Activated CD4-positive, alpha-beta T cell treated with anti-CD3 and anti-CD28 coated beads, Interleukin-2, amount 50 U/mL, for 16 hours (primary cell): ENCODE results near the gene CADM2.
"Not testable (repeated sequence)": the region's sequence is repeated elsewhere in the genome, so short reads cannot be mapped to it uniquely, and the experiment has no call there.

Experiments
- DNase-seq: peaks from one replicate; pipeline ENCODE4 v3.0.0-alpha.2; 2020

CADM2 gene

DNA sequence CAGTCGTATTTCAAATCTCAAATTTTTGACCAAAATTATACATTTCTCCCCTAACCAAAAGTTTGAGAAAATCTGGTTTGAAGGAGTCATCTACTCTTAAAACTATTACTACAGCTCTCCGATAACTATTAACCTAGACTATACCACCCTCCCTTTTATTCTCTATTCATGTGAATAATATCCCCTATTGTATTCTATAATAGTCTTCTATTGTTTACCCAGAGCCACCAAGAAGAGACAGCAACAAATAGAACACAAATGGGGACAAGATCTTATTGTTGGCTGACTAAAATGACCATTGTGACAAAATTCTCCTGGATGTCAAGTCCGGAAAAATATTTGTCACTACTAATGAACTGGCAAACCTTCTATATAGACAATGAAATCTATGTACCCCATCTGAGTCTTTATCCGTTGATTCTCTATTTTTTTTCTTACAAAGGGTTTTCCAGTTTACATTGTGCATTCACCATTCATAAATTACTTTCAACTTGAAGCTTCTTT lies 618.0 kb downstream of the CADM2 start:
- DNase-seq = no peak

DNA sequence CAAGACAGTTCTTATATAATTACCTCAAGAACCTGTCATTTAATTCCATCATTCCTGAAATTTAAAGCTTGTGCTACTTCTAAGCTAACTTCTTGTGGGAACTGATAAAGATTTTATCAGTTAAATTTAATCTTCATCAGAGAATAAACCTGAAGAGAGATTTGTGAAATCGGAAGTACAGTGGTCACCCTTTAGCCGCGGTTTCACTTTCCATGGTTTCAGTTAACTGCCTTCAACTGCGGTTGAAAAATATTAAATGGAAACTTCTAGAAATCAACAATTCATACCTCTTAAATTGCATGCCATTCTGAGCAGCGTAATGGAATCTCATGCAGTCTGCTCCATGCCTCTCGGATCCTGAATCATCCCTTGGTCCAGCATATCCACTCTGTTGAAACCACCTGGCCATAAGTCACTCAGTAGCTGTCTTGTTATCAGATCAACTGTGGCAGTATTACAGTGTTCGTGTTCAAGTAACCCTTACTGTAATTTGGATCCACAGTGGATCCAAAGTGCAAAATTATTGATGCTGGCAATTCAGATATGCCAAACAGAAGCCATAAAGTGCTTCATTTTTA lies 626.1 kb downstream of the CADM2 start:
- no peak for DNase-seq

DNA sequence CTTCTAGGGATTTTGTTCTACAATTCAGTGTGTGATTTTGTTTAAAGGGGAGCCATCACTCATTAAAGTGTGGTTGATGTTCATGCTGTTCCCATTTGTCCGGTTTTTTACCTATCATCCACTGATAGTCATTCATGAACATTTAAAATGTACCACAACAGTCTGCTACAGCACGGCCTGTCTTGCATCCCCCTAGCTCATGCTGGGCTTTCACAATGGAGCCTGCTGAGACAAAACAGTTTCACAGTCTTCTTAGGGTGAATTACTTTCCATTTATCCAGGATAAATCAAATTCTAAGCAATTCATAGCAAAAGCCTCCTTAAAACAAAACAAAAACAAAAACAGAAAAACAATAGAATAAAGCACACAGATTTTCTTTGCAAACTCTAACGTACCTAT lies 627.2 kb downstream of the CADM2 start:
- DNase-seq = no peak

DNA sequence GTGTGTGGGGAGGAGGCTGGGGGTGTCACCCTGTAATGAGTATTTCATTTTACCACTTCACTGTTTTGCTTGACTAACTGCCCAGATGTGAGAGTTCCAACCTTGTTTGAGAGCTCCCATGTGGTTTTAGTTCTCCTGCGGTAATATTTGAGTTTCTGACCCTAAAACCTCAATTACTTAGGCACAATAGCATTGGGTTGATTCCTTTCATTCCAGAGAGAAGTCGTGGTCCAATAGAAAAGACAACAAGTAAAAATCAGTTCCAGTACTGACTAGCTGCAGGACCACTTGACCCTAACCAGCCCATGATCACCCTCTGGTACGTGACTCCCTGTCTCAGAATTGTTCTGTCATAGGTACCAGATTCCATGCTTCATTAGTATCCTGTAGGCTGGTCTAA lies 630.4 kb downstream of the CADM2 start:
- no peak for DNase-seq

DNA sequence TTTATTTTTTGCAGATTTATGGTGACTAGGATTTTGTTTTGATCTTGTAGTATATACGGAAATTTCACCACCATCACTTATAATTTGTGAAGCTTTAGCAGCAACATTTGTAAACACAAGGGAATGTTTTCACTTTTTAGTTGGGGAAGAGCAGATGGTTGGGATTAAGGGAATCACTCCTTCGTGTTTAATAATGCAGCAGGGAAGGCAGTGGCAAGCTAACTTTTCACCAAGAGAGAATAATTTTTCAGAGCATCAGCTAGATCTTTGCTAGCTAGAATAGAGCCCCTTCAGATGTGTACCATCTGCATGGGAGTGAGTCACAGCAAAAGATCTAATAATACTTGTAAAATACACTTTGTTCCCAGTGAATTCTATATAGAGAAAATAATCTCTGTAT lies 632.7 kb downstream of the CADM2 start:
- DNase-seq = no peak

DNA sequence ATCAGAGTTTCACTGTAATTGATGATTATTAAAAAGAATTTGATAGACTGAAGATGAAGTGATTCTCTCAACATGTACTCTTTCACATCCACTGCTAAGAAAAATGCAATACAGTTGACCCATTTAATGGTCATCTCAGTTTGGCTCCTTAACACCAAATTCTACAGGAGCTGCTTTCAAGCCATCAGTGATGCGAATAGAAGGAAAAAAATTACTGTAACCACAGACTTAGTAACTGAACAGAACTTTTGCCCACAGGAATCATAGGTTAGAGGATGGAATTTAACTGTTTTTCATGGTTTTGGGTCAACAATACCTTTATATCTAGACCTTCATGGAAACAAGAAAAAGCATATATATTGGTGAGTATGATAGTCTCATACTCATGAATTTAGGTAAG lies 633.5 kb downstream of the CADM2 start:
- DNase-seq = no peak

DNA sequence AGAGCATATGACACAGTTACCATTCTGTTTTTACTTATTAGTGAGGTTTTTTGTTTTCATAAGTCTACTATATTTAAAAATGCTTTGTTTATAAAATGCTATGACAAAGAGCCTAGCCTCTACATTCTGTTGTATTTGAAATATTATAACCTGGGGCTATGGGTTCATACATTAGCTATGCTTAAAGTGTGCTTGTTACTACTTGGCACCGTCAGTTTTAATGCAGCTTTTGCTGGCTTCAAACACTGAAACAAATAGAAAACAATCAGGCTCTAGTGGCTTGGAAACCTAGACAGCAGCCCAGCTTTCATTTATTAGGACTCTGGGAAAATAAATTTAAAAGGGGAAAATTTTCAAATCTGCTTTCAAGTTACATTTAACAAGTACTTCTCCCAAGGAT lies 635.9 kb downstream of the CADM2 start:
- DNase-seq = no peak

DNA sequence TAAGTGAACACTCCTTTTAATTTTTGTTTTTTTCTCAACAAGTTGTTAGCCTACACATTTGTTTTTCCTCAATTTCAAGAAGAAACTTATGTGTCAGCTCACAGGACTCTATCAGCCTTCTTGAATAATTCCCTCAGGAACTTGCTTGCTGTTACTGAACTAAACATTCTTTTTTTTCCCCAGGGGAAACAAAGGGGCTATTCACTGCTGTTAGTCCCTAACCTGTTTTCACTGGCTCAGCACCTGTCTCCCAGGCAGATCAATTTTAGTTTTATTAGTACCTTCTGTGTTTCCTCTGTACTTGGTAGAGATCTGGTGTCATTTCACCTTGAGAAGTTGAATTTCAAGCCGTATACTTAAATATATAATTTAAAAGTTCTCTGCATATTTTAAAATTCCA lies 644.6 kb downstream of the CADM2 start:
- no peak for DNase-seq

DNA sequence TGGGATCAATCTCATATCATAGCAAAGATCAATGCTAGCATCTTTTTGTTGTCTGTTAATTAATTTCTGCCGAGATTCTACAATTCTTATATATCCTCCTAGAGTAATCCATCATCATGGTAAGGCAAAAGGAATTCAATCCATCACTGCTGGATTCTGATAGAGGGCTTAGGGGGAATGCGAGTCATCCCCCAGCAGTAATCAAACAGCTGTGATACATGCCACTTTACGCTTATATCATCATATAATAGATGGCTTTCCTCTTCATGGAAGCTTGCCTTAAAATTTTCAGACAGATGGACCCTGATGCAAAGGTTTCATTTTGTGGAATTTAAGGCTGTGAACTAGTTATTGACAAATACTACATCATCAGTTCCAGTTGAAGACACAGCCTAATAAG lies 645.9 kb downstream of the CADM2 start:
- no peak for DNase-seq

DNA sequence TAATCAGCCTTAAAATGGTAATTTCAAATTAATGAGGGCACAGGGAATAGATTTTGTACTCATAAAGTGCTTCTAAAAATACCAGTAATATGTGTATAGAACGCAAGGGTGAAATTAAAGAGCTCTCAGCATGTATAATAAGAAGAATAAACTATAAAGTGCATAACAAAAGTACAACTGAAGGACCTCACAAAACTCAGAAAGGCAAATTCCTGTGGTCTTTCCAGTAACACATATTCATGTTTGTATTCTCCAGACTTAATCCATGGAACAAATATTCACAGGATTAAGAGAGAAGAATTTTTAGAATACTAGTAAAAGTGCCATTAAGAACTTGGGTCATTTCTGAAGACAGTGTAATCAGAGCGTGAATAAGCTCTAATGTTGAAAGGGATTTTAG lies 646.3 kb downstream of the CADM2 start:
- DNase-seq = no peak

DNA sequence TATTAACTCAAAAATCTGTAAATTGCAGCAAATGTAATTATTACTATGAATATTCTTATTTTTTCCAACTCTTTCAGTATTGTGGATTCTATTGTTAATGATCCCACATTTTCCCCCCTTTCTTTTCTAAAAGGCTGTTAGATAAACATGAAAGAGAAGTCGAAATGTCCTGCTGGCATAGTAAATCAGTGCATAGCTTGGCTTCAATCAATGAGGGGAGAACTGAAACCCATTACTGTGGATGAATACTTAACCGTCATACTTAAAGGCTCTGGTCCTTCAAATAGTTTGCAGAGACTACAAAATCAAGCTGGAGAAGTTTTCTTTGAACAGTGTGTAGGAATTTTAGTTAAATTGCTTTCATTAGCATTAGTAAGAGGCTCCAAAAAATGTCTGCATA lies 667.9 kb downstream of the CADM2 start:
- no peak for DNase-seq

DNA sequence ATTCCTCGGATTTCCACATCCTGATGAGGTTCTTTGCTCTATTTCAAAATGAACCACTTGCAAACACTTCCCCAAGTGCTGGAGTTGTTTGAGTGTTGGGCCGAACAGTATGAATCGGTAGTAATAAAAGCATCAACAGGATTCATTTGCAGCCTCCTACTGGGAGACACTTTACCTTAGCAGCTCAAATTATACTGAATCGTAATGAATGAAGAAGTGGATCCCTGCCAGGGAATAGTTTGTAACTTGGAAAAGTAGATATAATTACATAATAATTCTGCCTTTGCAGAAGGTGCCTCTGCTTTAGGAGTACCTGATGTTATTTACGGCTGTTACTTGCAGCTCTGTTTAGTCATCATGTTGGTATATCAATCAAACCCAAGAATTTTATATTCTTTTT lies 669.1 kb downstream of the CADM2 start:
- no peak for DNase-seq

DNA sequence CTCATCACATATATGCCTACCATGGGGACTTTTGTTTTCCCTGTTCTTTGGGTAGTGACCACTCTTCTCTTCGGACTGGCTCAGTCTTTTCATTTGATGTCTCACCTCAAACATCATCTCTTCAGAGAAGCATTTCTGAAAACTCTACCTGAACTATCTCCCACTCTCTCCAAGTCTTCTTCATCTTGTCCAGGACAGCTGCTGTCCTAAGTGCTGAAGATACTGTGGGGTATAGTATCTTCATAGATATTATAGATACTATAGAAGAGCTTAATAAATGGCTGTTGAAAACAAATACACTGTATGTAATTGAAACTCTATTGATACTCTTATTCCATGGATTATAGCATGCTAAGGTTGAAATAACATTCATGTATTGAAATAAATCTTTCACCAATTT lies 672.3 kb downstream of the CADM2 start:
- DNase-seq = no peak

DNA sequence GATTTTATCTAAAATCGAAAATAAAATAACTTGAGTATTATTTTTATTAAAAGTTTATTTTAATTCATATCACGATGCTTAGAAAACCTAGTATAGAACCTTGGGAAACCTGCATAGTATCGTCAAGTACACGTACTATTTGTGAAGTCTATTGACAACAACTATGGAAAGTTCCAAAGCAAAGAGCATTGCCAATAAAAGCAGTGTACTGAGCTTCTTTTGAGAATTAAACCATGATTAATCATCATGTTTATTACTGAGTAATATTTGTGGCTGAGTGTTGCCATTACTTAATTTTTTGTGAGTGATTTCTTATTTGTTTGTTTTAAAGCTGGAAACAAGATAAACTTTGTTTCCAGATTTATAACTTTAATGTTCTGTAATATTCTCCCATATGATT lies 674.1 kb downstream of the CADM2 start:
- DNase-seq = no peak

DNA sequence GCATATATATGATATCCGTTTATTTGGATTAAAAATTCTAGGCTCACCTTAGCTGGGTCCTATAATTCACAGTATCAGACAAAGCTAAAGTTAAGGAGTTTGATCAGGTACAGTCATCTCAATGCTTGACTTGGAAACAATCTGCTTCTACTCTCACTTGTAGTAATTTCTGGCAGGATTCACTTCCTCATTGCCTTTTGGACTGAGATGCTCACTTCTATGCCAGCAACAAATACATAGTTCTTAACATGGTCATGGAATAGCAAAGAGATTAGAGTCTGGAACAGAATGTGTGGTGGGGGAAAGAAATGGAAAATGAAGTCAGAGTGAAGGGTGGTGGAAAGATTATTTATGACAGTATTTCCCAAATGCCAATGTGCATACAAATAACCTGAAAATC lies 693.6 kb downstream of the CADM2 start:
- DNase-seq = no peak

DNA sequence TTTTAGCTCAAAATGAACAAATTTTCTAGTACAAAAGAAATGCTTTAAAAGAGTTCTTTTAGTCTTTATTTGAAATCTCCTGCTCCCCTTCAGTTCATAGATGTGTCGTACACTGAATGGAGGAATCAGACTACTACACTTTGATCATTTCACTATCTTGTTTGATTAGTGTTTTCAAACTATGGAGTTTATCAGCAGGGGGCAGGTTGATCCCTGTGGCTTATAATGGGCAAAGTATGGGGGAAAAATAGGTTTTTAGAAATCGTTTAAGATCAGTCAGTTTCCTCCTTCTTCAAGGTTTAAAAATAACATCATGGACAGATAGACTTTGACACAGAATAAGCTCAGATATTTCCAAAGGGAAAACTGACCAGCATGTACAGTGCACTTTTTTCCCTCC lies 701.7 kb downstream of the CADM2 start:
- DNase-seq = no peak

DNA sequence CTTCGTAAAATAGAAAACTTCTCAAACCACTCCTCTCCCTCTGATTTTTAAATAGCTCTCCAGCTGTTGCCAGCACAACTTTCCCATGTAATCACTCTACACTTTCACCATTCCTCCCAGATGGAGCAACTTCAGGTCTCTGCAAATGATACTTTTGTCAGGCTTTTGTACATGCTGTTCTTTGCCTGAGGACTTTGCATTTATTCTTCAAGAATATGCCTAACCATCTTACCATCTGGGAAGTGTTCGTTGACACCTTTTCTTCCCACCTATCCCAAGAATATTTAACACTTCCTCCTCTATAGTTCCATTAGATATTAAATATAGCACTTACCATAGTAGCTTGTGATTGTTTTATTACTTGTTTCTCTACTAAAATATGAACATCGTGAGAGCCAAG lies 703.7 kb downstream of the CADM2 start:
- DNase-seq = no peak

DNA sequence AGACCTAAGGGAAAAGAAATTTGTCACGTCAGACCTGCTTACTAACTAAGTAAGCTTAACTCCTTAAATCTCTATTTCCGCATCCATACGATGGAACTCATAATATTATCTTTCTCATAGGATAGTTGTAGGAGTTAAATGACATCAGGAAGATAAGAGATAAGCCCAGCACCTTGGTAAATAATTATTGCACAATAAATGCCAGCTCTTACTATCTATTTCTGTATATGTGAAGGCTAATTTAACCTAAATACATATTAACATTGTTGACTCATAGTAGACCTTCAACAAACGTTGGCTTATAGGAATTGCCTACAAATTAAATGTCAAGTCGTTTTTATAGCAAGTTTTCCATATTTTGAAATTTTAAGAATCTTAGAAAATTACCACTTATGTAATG lies 709.0 kb downstream of the CADM2 start:
- no peak for DNase-seq

DNA sequence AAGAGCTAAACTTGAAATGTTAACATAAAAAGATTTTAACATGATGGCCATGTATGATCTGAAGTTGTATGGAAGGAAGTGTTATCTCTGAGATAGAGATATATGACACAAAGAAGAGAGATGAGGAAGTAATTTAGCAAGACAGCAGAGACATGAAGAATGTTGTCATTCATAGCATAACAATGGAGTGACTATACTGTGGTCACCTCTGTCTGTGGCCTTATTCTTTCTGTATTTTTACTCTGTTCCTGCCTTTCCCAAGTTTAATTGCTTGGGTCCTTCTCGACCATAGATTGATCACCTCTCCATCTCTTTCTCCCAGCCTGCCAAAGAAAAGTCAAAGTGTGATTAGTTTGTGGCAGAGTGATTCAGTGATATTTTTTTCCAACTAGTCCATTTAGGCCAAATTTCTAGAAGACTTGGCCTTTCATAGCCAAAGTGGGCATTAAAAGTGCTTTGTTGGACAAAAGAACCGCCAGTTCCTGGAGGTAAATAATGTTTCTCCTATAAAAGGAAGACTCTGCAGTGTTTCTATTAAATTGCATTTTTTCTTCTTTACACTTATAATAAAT lies 711.9 kb downstream of the CADM2 start:
- no peak for DNase-seq

DNA sequence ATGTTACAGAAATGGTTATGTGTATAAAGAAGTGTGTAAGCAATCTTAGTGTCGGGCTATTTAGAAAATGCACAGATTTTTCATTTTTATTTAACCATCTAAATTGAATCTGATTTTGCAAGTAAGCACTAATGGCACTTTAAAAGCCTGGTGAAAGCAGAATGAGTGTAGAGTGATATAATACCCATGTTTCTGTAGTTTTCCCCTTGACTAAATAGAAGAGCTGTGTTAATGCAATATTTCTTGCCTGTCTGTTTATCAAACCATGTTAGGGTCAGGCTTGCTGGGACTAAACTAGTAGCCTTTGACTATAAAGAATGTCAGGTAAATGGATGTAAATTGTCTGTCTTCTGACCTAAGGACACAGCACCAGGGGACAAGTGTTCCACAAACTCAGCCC lies 714.0 kb downstream of the CADM2 start:
- DNase-seq = no peak

DNA sequence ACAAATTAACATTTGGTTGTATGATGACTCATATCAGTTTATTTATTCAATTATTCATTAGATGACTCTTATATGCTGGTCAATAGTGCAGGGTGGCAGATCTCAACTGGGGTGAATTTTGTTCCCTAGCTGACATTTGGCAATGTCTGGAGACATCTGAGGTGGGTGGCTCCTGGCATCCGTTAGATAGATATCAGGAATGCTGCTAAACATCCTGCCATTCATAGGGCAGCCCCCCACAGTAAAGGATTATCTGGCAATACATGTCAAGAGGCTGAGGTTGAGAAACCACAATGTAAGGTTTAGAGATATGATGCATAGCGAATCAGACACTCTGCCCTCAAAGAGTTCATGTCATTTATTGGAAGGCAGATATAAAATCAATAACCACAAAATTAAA lies 719.9 kb downstream of the CADM2 start:
- no peak for DNase-seq

DNA sequence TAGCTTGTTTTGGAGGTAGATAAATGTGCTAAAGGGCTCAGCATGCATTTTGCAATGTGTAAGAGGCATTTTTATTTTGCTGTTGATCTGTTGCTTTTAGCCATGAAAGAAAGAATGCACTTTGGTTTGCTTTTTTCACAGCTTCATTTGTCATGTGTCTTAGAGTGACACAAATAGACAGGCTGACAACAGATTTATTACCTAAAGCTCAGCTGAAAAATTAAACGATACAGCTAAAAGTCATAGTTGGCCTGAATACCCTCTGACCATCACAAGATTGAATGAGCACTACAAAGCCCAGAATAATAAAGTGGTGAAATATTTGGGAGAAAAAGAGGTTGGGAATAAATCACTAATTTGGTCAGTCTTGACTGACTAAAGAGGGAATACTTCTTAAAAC lies 723.1 kb downstream of the CADM2 start:
- no peak for DNase-seq

DNA sequence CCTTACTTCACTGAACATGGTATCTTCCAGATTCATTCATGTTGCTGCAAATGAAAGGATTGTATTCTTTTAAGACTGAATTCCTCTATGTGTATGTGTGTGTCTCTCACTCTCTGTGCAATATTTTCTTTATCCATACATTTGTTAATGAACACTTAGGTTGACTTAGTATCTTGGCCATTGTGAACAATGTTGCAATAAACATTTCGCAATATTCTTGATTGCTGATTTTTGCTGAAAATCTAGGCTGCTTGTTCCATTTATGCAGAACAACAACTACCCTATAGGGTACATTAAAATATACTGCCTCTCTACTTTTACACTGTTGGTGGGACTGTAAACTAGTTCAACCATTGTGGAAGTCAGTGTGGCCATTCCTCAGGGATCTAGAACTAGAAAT lies 732.4 kb downstream of the CADM2 start:
- no peak for DNase-seq

DNA sequence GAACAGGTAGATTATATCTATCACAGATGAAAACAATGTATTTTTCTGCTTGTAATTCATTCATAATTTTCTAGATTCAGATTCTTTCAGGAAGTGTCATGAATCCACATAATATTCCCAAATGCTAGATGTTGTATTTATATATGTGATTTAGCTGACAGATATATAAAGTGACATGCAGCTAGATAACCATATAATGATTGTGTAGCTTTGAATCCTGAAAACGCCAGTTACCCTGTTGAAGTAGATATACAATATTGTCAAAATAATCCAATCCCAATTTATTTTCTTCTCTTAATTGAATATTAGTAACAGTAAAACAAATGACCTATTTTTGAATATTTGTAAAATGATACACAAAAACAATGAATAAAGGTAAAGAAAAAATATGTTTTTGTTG lies 738.4 kb downstream of the CADM2 start:
- no peak for DNase-seq

DNA sequence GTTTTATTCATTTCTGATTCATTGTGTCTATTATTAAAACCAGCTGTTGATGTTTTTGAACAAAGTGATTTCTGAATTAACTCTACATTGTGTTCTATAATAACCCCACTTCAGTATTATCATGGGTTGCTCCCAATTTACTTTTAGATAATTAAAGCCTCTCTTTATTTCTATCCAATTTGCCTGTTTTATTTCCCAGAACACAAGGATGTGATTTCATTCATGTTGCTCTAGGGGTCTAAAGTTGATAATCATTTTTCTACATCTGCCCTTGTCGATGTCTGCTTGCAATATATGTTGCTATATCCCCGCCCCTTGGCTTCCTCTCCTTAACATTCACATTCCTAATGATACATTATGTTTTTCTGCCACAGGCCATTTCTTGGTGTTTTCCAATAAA lies 747.3 kb downstream of the CADM2 start:
- DNase-seq = no peak

DNA sequence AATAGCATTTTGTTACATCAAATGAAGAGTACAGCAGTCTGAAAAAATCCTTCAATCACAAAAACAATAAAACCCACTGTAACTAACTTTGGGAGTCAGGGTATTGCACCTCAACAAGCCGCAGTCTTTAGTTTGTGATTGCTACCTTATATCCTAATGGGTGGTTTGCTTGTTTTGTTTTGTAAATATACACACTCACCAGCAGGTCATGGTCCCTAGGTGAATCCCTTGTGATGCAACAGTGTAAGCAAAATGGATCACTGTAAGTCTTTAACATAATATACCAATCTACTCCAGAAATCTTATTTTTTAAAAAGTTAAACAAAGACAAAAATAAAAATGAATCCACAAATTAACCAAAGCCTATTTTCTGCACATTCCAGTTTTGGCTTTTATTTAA lies 749.5 kb downstream of the CADM2 start:
- not testable (repeated sequence) for DNase-seq
